NT2/D1 (cell line): ENCODE results near the gene PRDM12.

Experiments used
- DNase-seq: peaks from one replicate; pipeline ENCODE4 v3.0.0-alpha.2; 2011; ENCODE audit warnings: low read depth, low spot score
- H3K27me3 ChIP-seq: 2 replicates; pipeline ENCODE4 v1.6.0; 2011; ENCODE audit warnings: mild to moderate bottlenecking; ENCODE audit not compliant: insufficient read length, insufficient read depth
- H3K36me3 ChIP-seq: 2 replicates; pipeline ENCODE4 v1.6.1; 2011; ENCODE audit warnings: mild to moderate bottlenecking, low read length, mixed read lengths; ENCODE audit not compliant: insufficient read depth, insufficient read length
- H3K4me1 ChIP-seq: 2 replicates; pipeline ENCODE4 v1.5.1; 2011; ENCODE audit not compliant: insufficient read depth, insufficient read length
- H3K4me3 ChIP-seq: 2 replicates; pipeline ENCODE4 v1.5.1; 2011; ENCODE audit warnings: low read depth; ENCODE audit not compliant: insufficient read length
- H3K9ac ChIP-seq: 2 replicates; pipeline ENCODE4 v1.6.0; 2011; ENCODE audit warnings: low read depth; ENCODE audit not compliant: insufficient read length
- H3K9me3 ChIP-seq: 2 replicates; pipeline ENCODE4 v1.5.1; 2011; ENCODE audit warnings: mild to moderate bottlenecking, low read length; ENCODE audit not compliant: insufficient read depth
- SUZ12 ChIP-seq: IDR thresholded peaks from 2 replicates; pipeline ENCODE4 v1.6.1; 2011; ENCODE audit not compliant: insufficient read length, insufficient read depth; ENCODE audit errors: extremely low read depth
- YY1 ChIP-seq: IDR thresholded peaks from 2 replicates; pipeline ENCODE4 v1.6.1; 2011; ENCODE audit not compliant: insufficient read length, insufficient read depth
- ZNF274 ChIP-seq: IDR thresholded peaks from 2 replicates; pipeline ENCODE4 v1.6.1; 2011; ENCODE audit warnings: mild to moderate bottlenecking, low read depth, low read length

PRDM12 gene

GRCh38 chr9:130701059-130702022 lies 36.9 kb downstream of the PRDM12 start:
- peak; percentile 66 for DNase-seq
- Histone ChIP-seq H3K9me3 (no peaks in the 10 kb centered on the region), H3K27me3 (no peaks in the 10 kb centered on the region), H3K4me1 (peaks cover 13% of the 10 kb centered on the region), H3K9ac (no peak overlapping the region), H3K36me3 (peaks cover 89% of the 10 kb centered on the region), H3K4me3 (no peak overlapping the region)
- TF ChIP-seq ZNF274: no peak
- no peak for TF ChIP-seq SUZ12
- TF ChIP-seq YY1: no peak

GRCh38 chr9:130703501-130703900 lies 39.1 kb downstream of the PRDM12 start:
- peaks cover 79% of the 10 kb centered on the region for H3K36me3 ChIP-seq
- H3K4me1 ChIP-seq: peaks cover 5% of the 10 kb centered on the region
- H3K9ac ChIP-seq: no peak overlapping the region
- no peak overlapping the region for H3K4me3 ChIP-seq
- DNase-seq: no peak
- TF ChIP-seq SUZ12 (no peak), YY1 (no peak), ZNF274 (no peak)
- no peaks in the 10 kb centered on the region for H3K27me3 ChIP-seq
- no peaks in the 10 kb centered on the region for H3K9me3 ChIP-seq

- H3K36me3 ChIP-seq: peaks cover 42% of the 10 kb centered on the region
- peak; percentile 44 for DNase-seq
- no peak overlapping the region for H3K9ac ChIP-seq
- H3K9me3 ChIP-seq: no peaks in the 10 kb centered on the region
- no peaks in the 10 kb centered on the region for H3K4me1 ChIP-seq
- H3K4me3 ChIP-seq: no peak overlapping the region
- no peak for TF ChIP-seq YY1
- H3K27me3 ChIP-seq: no peaks in the 10 kb centered on the region
These were observed 43.0 kb downstream of the PRDM12 start for GRCh38 chr9:130707225-130707976.

GRCh38 chr9:130710822-130711352 lies 46.5 kb downstream of the PRDM12 start:
- H3K4me3 ChIP-seq: no peak overlapping the region
- TF ChIP-seq YY1: no peak
- TF ChIP-seq ZNF274: no peak
- no peak for TF ChIP-seq SUZ12
- peaks cover 14% of the 10 kb centered on the region for H3K36me3 ChIP-seq
- no peak overlapping the region for H3K9ac ChIP-seq
- no peaks in the 10 kb centered on the region for H3K27me3 ChIP-seq
- DNase-seq: no peak
- no peaks in the 10 kb centered on the region for H3K9me3 ChIP-seq
- no peaks in the 10 kb centered on the region for H3K4me1 ChIP-seq

GRCh38 chr9:130711469-130711868 lies 47.1 kb downstream of the PRDM12 start:
- TF ChIP-seq ZNF274: no peak
- no peak for TF ChIP-seq SUZ12
- TF ChIP-seq YY1: no peak
- Histone ChIP-seq H3K4me3 (no peak overlapping the region), H3K9me3 (no peaks in the 10 kb centered on the region), H3K9ac (no peak overlapping the region), H3K27me3 (no peaks in the 10 kb centered on the region), H3K36me3 (peaks cover 9% of the 10 kb centered on the region), H3K4me1 (no peaks in the 10 kb centered on the region)
- DNase-seq: no peak

GRCh38 chr9:130712564-130713285 lies 48.3 kb downstream of the PRDM12 start:
- no peaks in the 10 kb centered on the region for H3K4me1 ChIP-seq
- H3K4me3 ChIP-seq: peak overlapping the region; percentile 86
- H3K9me3 ChIP-seq: no peaks in the 10 kb centered on the region
- peak overlapping the region; percentile 94 for H3K9ac ChIP-seq
- peaks cover 6% of the 10 kb centered on the region for H3K36me3 ChIP-seq
- TF ChIP-seq YY1 (peak; percentile 69), ZNF274 (no peak)
- no peaks in the 10 kb centered on the region for H3K27me3 ChIP-seq
- peak; percentile 98 for DNase-seq
